NCI-H345 treated with DMSO at 0.1 percent for 48 hours (cell line): ENCODE measurements around the gene TMEM273.

ENCODE experiments used
- DNase-seq: peaks from one replicate; lab custom pipeline; 2025; ENCODE audit not compliant: unreplicated experiment; lab: John Stamatoyannopoulos, UW

The TMEM273 gene

GRCh38 chr10:49141541-49142332, 46.5 kb downstream of the TMEM273 start:
- no peak for DNase-seq

DNA sequence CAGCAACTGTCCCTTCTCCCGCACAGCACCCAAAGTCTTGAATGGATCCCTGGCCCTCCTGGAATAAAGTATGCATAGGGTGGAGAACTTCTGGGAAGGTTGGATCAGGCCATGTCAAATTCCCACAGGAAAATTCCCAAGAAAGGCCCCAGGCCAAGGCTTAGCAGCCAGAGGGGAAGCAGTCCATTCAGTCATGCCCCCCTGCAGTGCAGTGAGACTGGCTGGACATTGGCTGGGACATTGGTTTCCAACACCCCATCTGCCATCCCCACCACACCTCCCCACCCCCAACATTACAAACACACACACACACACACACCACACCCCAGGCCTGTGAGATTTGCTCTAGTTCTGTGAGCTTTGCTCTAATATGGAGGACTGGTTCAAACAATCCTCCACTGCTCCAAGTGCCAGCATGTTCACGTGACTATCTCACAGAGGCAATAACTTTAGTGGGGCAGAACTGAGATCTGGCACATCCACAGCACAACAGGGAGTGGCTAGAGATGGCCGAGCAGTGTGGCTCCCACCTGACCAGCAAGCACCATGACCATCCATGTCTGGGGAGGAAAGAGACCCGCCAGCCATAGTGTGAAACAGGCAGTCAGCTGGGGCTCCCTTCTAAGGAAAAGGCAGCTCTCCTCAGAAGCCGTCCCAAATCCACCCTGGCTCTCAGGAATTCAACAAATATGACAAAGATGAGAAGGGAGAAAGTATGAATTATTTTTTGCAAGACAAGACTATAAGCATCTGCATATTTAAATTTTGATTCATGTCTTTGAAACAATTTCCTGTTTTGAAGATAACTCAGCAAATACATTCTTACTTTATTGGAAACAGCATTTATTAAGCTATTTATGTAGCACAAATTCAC, 47.6 kb downstream of the TMEM273 start:
- no peak for DNase-seq

DNA sequence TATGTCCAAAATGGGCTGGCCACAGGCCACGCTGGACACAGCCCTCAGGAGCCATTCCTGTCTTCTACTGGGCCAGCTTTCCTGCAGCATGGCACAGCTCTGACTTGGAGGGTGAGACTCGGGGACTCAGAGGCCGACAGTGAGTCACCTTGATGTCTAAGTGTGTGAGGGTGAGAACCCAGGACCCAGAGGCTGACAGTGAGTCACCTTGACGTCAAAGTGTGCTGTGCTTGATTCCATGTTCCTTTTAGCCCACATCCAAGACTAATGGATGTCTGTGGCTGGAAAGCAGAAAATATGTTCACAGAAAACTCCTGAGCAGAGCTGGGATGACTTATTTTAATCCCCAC, 48.4 kb downstream of the TMEM273 start:
- no peak for DNase-seq

GRCh38 chr10:49139028-49139845, 49.0 kb downstream of the TMEM273 start:
- DNase-seq: no peak

DNA sequence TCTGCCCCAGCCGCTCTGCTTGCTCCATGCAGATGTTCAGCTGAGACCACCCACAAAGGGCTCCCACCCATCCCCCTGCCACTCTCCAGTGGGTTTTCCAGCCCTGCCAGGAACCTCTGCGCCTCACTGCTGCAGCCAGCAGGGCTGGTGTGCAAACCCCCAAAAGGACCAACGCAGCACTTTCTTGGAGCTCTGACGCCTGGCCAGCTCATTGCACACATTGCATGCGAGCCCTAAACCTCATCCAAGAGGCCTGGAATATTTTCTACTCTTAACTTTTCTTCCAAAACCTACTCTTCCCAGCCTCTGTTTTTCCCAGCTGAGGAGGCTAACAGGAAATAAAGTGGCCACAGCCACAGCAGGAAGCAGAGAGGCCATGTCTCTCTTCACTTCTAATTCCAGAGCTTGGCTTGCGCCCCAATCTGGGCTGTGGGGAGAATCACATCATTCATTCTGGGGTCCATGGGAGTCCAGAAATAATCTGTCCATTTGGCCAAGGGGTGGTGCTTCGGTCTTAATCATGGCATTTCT, 49.8 kb downstream of the TMEM273 start:
- DNase-seq: no peak

- no peak for DNase-seq
Measured at GRCh38 chr10:49136525-49136924, 51.7 kb downstream of the TMEM273 start.

DNA sequence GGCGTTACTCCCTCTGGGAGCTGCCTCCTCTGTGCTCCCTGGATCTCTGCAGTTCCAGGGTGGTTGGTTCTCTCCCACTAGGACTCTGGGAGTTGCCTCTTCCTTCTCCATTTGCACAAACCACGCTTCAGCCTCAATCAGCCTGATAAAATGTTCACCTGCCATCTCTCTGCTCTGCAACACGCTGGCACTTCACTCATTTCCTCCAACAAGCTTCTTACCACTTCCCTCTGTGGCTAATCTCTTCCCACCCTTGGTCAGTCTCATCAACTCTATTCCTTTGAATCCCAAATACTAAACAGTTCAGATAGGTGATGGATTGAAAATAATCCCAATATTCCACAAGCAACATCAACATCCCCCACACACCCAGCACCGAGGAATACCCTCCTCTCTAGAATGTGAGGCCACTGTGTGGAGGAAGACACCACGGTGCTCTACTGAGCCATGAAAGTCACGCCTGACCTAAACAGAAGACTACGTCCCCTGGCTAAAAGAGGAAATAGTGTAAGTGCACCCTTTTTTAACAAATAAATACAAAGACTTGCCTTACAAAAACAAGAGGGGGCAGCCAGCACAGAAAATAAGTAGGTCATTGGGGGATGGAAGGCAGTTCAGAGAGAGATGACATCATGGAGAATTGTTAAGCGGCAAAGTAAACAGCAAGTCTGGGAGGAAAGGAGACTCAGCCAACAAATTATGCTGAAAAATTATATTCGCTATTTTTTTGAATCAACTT, 52.4 kb downstream of the TMEM273 start:
- no peak for DNase-seq

GRCh38 chr10:49134327-49134726, 53.9 kb downstream of the TMEM273 start:
- DNase-seq: no peak

DNA sequence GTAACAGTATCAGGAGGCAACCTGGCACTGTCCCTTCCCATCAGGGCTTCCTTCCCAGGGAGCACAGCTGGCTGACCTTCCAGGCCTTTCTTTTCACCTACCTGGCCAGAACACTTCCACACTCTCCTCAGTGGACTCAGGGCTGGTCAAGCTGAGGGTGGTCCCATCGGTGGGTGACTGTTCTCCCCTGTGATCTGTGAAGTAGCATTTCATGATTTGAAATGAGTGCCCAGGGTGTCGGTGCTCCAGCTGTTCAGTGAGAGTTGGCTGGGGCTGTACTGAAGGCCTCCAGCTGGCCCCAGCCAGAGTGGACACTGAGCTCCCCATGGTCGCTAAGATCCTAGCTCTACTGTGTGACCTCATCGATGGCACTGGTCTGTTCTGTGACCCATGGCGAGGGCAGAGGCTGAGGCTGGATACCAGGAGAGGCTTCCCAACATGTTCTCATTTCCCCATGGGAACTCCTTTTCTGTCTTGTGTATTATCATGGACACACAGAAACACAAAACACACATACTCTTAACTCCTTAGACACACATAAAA, 54.4 kb downstream of the TMEM273 start, which contains the start of gene FAM170B:
FAM170B (minus strand) TSS at position 316 of the 543 bp plus-strand sequence; CDS start at position 213, 103 bp downstream.
- DNase-seq: no peak

DNA sequence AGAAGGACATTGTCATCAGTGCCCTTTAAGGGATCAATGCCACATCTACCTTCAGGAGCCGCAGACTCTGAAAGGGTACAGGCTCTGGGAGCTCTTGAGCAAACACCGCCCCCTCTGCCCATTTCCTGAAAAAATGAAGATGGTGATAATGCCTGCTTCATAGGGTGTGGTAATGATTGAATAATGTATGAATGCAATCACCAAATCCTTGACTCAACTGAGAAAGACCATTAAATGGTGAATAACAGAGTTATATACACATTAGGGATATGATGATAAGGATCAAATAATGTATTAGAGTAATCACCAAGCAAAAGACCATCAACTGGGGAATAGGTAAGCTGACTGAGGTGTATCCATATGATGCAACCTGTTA, 55.8 kb downstream of the TMEM273 start:
- DNase-seq: no peak

DNA sequence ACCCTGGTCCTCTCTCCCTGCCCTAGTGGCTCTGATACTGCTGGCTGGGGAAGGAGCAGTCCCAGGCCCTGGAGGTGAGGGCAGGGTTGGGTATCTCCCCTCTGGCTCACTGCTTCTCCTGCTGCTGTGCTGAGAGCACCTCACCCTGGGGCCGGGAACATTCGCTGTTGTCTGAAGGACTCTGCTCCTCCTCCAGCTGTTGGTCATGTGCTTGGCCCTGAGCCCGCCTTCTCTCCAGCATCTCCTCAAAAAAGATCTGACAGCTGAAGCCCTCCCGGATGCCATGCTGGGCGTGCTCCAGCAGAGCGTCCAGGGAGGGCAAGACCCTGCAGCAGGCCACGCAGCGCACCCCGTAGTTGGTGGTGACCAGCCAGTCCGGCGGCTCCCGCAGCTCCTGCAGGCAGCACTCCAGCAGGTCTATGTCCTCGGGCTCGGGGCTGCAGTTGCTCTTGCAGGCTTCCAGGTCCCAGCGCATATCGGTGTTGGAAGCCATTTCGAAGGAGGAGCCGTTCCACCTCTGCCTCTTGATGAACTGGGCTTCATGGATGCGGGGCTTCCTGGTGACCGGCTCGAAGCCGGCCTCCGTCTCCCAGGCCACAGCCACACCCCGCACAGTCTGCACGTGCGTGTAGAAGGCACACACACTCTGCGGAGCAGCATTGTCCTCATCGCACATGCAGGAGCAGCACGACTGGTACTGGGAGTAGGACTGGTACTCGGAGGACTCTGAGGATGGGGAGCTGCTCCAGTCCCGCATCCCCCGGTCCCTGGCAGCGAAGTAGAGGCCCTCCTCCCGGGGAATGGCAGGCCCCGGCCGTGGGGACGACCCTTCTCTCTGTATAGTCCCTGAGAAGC, 56.5 kb downstream of the TMEM273 start:
- DNase-seq: no peak

GRCh38 chr10:49129376-49129775, 58.8 kb downstream of the TMEM273 start:
- no peak for DNase-seq

GRCh38 chr10:49128854-49129253, 59.3 kb downstream of the TMEM273 start:
- DNase-seq: no peak

- DNase-seq: peak; percentile 46
Measured at GRCh38 chr10:49123981-49124950, 63.9 kb downstream of the TMEM273 start.

GRCh38 chr10:49120911-49121310, 67.3 kb downstream of the TMEM273 start:
- DNase-seq: no peak

DNA sequence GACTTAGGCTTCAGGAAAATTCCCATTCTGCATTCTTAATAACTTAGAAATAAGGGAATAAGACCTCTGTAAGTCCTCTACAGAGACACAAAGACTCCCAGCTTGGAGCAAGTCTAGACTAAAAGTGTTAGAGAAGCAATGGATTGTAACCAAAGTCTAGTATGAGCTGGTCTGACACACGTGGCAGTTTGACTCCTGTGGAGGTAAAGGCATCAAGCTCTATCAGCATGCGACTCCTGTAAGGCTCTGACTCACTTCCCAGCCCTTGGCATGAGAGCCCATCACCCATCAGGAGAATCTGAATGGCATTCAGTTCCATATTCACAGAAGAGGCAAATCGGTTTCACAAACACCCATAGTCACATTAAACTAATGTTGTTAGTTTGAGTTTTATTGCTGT, 68.4 kb downstream of the TMEM273 start:
- no peak for DNase-seq

- DNase-seq: no peak
Measured at GRCh38 chr10:49118430-49119074, 69.6 kb downstream of the TMEM273 start.
